Mammary epithelial cell (primary cell): ENCODE results near the gene ARL17B.
"Not testable (repeated sequence)": the region's sequence is repeated elsewhere in the genome, so short reads cannot be mapped to it uniquely, and the experiment has no call there.

Source experiments
- EZH2 ChIP-seq: IDR thresholded peaks from 2 replicates; pipeline ENCODE4 v1.6.1; 2012; ENCODE audit warnings: low read length, inconsistent platforms, borderline replicate concordance
- TF ChIP-seq, protein P1 (sequence below), 2 donors: IDR thresholded peaks in 1 of 2; conservative IDR thresholded peaks in 1 of 2; 2 replicates each; pipeline ENCODE4 v1.5.1; 2011 to 2012; ENCODE audit warnings: inconsistent platforms in 2 of 2, low read length in 2 of 2, mild to moderate bottlenecking in 2 of 2, control low read depth in 1 of 2, low read depth in 1 of 2; ENCODE audit not compliant: insufficient read depth in 1 of 2; ENCODE audit errors: extremely low read depth in 1 of 2

DNA sequence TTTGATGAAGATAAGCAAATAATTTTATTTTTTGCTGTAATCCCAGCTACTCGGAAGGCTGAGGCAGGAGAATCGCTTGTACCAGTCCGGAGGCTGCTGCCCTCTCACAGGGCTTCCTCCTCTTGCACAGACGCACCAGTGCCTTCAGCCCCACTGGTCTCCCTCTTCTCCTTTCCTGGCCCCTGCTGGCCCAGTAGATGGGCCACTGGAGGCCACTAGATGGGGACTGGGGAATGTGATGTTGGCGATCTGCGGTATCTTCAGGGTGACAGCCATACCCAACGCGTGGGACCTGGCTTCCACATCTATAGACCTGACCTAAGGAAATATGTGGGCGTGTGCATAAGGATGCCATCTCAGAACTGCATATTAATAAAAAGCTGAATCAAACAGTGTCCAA, 38.4 kb upstream of the ARL17B start:
- TF ChIP-seq, protein P1, sequence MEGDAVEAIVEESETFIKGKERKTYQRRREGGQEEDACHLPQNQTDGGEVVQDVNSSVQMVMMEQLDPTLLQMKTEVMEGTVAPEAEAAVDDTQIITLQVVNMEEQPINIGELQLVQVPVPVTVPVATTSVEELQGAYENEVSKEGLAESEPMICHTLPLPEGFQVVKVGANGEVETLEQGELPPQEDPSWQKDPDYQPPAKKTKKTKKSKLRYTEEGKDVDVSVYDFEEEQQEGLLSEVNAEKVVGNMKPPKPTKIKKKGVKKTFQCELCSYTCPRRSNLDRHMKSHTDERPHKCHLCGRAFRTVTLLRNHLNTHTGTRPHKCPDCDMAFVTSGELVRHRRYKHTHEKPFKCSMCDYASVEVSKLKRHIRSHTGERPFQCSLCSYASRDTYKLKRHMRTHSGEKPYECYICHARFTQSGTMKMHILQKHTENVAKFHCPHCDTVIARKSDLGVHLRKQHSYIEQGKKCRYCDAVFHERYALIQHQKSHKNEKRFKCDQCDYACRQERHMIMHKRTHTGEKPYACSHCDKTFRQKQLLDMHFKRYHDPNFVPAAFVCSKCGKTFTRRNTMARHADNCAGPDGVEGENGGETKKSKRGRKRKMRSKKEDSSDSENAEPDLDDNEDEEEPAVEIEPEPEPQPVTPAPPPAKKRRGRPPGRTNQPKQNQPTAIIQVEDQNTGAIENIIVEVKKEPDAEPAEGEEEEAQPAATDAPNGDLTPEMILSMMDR (conservative IDR thresholded peaks at IDR 0.05 in 1 of 2, IDR thresholded peaks at IDR 0.05 in 1 of 2; ENCODE audit: extremely low read depth in 1 of 2, insufficient read depth in 1 of 2, low read depth in 1 of 2, low read length in 2 of 2): not testable (repeated sequence)
- not testable (repeated sequence) for TF ChIP-seq EZH2
